HG03175 (cell line): Measurements from ENCODE around the gene BEND3.
"Not testable (repeated sequence)": the region's sequence is repeated elsewhere in the genome, so short reads cannot be mapped to it uniquely, and the experiment has no call there.

ENCODE experiments used
- ATAC-seq: cut with Tn5 transposase; IDR thresholded peaks from one replicate; pipeline ENCODE4 v1.9.1; 2021; ENCODE audit warnings: mild to moderate bottlenecking, moderate library complexity; ENCODE audit not compliant: unreplicated experiment

The BEND3 gene

GRCh38 chr6:107114926-107115694 lies at the start of gene BEND3:
BEND3 (minus strand) TSS chr6:107115515; CDS start chr6:107099285, 16,230 bp downstream.
- peak; percentile 30 for ATAC-seq

GRCh38 chr6:107164299-107164698 lies 49.0 kb upstream of the BEND3 start:
- not testable (repeated sequence) for ATAC-seq

- ATAC-seq: no peak
These were observed 46.2 kb upstream of the BEND3 start for GRCh38 chr6:107161521-107161920.

- ATAC-seq: no peak
These were observed 41.3 kb upstream of the BEND3 start for GRCh38 chr6:107156617-107157016.

- ATAC-seq: no peak
These were observed 39.5 kb upstream of the BEND3 start for GRCh38 chr6:107154801-107155160.

GRCh38 chr6:107154131-107154800 lies 39.0 kb upstream of the BEND3 start:
- no peak for ATAC-seq

- ATAC-seq: no peak
These were observed 37.5 kb upstream of the BEND3 start for GRCh38 chr6:107152638-107153430.

- ATAC-seq: no peak
These were observed 29.4 kb upstream of the BEND3 start for GRCh38 chr6:107144666-107145065.

GRCh38 chr6:107144014-107144413 lies 28.7 kb upstream of the BEND3 start:
- no peak for ATAC-seq

GRCh38 chr6:107140581-107140980 lies 25.3 kb upstream of the BEND3 start:
- ATAC-seq: no peak

GRCh38 chr6:107136324-107136723 lies 21.0 kb upstream of the BEND3 start:
- ATAC-seq: not testable (repeated sequence)

- not testable (repeated sequence) for ATAC-seq
These were observed 19.8 kb upstream of the BEND3 start for GRCh38 chr6:107135048-107135680.

- ATAC-seq: no peak
These were observed 17.1 kb upstream of the BEND3 start for GRCh38 chr6:107132330-107132954.

GRCh38 chr6:107129370-107129925 lies 14.1 kb upstream of the BEND3 start:
- no peak for ATAC-seq

- no peak for ATAC-seq
These were observed 13.3 kb upstream of the BEND3 start for GRCh38 chr6:107128577-107128976.

- no peak for ATAC-seq
These were observed 12.9 kb upstream of the BEND3 start for GRCh38 chr6:107128175-107128574.

- ATAC-seq: no peak
These were observed 10.5 kb upstream of the BEND3 start for GRCh38 chr6:107125771-107126170.

- peak; percentile 64 for ATAC-seq
These were observed 9.6 kb upstream of the BEND3 start for GRCh38 chr6:107124934-107125348.

- ATAC-seq: no peak
These were observed 8.2 kb upstream of the BEND3 start for GRCh38 chr6:107123501-107123900.

- no peak for ATAC-seq
These were observed 7.4 kb upstream of the BEND3 start for GRCh38 chr6:107122748-107123147.
